Left hindlimb (tissue), 1 donor: ENCODE results near the gene CARD11.

Source experiments
- DNase-seq: peaks from one replicate; pipeline ENCODE4 v3.0.0-alpha.2; 2018

The CARD11 gene

GRCh38 chr7:3019801-3020200 lies 23.9 kb downstream of the CARD11 start:
- DNase-seq = no peak

DNA sequence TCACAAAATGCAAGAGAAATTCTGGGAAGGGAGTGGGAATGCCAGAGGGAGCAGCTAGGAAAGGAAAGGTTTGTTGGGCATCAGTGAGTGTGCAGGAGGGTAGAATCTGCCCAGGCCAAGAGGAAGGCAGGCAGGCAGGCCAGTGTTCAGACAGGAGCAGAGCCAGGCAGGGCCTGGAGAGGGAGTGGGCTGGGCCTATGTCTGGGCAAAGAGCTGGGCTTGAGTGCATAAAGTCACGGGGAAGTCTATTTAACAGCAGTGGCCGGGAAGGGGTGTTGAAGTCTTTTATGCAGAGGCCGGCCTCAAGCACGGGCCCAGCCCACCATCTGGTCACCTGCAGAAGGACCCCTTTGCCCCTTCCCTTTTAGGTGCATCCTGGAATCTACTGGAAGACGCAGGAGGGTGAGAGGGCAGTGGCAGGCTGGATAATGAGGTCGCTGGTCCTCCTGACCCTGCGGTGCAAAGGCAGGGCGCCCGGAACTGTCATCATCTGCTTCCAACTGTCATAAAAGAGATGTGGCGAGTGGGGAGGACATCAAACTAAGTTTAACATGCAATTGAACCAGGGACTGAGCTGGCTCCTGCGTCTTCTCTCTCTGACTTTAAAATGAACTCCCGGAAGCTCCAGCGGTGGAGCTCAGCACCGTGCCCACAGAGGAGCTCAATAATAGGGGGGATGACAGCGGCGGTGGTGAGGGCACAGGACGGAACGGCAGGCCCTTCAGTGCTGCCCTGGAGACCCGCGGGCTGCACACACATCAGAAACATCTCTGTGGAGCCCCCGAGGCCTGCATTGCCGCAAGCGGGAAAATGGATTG lies 29.5 kb downstream of the CARD11 start:
- no peak for DNase-seq

- no peak for DNase-seq
Observed at GRCh38 chr7:3011211-3011852, 32.3 kb downstream of the CARD11 start.

DNA sequence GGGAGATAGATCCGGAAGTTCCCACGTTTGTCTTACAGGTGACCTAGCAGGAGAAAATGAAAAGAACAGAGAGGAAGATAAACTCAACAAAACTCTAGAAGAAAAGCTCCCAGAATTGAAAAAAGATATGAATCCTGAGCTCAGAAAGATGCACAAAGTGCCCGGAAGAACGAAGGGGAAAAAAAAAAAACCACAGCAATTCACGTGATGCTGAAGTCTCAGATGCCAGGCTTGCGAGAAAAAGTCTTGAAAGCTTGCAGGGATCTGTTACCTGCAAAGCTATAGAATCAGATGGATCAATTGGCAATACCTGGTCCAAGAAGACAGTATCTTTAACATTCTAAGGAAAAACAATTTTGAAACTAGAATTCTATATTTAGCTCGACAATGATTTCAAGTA lies 33.5 kb downstream of the CARD11 start:
- no peak for DNase-seq

DNA sequence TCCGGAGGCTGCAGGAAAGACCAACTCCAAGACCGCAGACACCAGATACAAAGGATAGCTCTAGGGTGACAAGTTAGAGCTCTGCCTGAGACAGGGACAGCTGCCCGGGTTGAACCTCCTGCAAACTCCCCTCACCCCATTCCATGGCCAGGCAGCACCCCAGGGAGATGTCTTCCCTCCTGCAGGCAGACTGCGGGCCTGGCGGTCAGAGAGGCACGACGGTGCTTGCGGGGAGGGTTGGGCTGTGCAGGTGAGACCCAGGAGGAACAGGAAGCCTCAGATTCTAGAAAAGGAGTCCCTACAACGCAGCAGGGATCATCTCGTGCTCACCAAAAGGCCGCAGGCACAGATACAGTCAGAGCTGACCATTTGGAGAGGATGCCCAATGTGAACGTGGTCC lies 34.6 kb downstream of the CARD11 start:
- DNase-seq = no peak

DNA sequence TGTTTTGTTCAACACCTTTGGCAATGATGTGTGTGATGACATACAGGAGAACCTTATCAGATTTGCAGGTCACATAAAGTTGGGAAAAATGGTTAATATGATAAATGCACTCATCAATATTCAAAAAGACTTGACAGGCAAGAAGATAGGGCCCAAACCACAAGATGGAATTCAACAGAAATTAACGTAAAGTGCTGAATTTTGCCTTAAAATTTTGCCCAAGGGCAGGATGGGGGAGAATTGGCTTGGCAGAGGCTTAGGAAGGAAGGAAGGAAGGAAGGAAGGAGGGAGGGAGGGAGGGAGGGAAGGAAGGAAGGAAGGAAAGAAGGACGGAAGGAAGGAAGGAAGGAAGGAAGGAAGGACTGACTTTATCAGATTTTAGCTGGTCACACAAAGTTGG lies 35.3 kb downstream of the CARD11 start:
- no peak for DNase-seq

DNA sequence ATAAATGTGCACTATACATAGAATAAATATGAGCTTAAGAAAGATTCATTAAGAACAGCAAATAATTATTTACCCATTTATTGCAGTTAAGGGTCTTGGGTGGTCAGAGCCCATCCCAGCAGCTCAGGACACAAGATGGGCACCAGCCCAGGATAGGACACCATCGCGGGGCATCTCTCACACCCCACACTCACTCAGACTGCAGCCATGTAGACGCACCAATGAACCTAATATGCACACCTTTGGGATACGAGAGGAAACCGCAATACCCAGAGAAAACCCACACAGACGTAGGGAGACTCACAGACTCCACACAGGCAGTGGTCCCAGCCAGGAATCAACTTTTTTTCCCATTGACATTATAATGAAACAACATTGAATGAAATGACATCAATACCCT lies 36.0 kb downstream of the CARD11 start:
- no peak for DNase-seq

- DNase-seq = no peak
Observed at GRCh38 chr7:3005257-3005656, 38.4 kb downstream of the CARD11 start.

GRCh38 chr7:3003936-3004335 lies 39.7 kb downstream of the CARD11 start:
- no peak for DNase-seq

DNA sequence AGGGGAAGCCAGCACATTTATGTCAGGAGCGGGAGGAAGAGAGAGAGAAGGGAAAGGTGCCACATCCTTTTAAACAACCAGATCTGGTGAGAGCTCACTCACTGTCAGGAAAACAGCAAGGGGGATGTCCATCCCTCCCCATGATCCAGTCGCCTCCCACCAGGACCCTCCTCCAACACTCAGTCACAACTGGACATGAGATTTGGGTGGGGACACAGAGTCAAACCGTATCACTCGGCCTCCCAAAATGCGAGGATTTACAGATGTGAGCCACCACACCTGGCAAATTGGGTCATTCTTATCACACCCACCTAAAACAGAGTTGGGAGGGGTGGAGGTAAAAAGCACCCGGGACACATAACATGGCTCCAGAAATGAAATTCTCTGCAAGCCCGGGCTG lies 41.0 kb downstream of the CARD11 start:
- DNase-seq = no peak

- DNase-seq = no peak
Observed at GRCh38 chr7:3000566-3000965, 43.1 kb downstream of the CARD11 start.

DNA sequence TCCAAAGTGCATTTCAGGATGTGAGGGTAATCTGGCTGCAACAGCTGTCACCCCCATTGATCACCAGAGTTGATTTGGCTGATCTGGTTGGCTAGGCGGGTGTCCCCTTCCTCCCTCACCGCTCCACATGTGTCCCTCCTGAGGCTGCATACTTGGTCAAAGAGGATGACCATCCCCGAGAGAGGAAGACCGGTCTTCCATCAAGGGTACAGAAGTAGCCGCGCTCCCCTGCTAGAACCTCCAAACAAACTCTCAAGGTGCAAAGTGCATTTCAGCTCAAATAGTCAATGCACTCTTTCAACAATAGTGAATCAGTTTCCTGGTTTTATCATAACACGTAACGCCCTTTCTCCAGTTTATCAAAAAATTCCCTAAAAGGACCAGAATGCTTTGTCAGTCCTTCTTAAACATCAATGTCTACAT lies 44.6 kb downstream of the CARD11 start:
- no peak for DNase-seq

DNA sequence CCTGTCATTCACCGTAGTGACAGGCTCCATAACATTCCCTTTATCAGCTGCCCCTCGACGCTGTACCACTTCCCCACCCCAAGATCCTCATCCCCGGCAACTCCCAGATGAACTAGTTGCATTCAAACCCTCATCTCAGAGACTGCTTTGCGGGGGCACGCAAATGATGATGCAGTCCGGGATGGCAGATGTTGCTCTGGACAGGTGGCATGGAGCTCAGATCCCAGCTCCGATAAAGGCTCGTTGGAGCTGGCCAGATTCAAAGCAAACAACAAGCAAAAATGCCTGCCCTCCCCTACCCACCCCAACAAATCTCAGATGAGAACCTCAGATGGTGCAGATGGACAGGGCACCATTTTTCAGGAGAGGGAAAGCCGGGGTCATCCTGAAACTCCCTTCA lies 46.7 kb downstream of the CARD11 start:
- DNase-seq = no peak

GRCh38 chr7:2996141-2996540 lies 47.5 kb downstream of the CARD11 start:
- DNase-seq = no peak

GRCh38 chr7:2993868-2994267 lies 49.8 kb downstream of the CARD11 start:
- no peak for DNase-seq

- DNase-seq = no peak
Observed at GRCh38 chr7:2993396-2993795, 50.3 kb downstream of the CARD11 start.

DNA sequence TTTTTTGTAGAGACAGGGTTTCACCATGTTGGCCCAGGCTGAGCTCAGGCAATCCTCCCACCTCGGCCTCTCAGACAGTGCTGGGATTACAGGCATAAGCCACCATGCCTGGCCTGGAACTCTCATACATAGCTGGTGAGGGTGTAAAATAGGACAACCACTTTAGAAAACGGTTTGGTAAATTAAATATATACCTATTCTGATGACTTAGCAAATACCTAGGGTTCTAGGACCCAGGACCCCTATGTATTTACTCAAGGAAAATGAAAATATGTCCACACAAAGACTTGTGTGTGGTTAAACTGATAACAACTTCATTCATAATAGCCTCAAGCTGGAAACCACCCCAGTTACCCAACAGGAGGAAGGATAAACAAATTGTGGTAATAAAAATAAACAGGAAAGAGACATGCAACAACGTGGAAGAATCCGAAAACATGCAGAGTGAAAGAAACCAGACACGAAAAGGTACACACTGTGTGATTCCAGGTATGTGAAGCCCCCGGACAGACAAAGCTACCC lies 52.7 kb downstream of the CARD11 start:
- no peak for DNase-seq

- no peak for DNase-seq
Observed at GRCh38 chr7:2986561-2986960, 57.1 kb downstream of the CARD11 start.

DNA sequence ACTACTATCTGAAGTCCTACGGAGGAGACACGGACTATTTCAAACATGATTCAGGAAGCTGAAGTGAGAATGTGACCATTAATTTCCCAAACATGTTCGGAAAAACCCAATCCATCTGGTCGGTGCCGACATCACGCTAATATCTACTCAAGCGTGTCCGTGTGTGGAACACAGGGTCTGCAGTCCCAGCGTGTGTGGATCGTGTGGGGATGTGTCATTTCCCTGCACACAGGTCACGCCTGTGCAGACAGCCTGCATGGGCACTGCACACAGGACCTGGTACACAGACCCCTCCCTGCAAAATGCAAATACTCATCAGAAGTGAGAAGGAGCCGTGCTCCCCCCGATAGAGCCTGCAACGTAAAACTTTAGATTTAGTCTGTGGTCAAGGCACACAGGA lies 57.8 kb downstream of the CARD11 start:
- DNase-seq = no peak

DNA sequence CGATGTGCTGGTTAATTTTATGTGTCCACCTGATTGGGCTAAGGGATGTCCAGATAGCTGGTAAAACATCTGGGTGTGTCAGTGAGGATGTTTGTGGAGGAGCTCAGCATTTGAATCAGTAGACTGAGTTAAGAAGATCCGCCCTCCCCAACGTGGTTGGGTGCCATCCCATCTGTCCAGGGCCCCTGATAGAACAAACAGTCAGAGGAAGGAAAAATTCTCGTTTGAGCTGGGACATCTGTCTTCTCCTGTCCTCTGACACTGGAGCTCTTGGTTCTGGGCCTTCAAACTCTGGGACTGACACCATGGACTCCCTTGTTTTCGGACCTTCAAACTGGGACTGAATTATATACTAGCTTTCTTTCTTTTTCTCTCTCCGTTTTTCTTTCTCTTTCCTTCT lies 59.6 kb downstream of the CARD11 start:
- no peak for DNase-seq

DNA sequence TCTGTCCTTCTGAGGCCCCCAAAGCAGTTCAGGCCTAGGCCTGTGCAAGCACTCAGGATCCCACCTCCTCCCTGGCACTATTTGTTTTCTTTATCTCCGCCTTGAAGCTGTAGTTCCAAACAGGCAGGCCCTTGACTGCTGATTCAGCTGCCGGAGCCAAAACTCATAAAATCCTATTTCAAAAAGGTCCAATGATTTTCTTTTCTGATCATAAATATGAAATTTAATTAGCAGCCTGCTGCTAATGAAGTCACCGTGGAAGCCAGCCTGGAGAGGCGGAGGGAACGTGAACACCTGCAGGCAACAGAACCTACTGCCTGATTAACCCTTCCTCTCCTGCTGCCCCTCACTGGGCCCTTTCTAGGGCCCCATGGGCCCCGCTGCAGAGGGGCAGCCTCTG lies 60.1 kb downstream of the CARD11 start:
- DNase-seq = no peak

DNA sequence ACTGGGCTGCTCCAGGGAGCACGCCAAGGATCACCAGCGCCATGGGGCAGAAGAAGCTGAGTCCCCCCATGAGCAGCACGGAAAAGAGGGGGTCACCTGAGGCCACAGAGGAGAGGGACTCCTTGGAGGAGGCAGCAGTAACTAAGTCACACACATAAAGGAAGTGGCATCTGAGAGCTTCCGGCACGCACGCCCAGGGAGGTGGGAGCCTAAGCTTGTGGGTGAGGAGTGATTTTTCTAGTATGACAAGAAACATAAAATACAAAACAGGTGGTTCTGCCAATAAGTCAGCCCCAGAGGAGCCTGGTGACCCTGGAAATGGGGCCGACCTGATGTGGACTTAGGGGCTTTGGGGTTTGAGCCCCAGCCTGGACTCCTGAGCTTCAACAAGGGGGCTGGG lies 60.8 kb downstream of the CARD11 start:
- no peak for DNase-seq

- no peak for DNase-seq
Observed at GRCh38 chr7:2982401-2982800, 61.3 kb downstream of the CARD11 start.

- DNase-seq = no peak
Observed at GRCh38 chr7:2981103-2981480, 62.6 kb downstream of the CARD11 start.
